Fibroblast of mammary gland (primary cell): ENCODE results near the gene NFKBIE.
A peak's percentile ranks its signal among the peaks of the same experiment; 100 is the strongest.

Experiments used
- DNase-seq: peaks from one replicate; pipeline ENCODE4 v3.0.0-alpha.2; 2010; ENCODE audit warnings: low read depth
- H3K4me3 ChIP-seq: 2 replicates; pipeline ENCODE4 v1.5.1; 2011; ENCODE audit warnings: low read depth, mild to moderate bottlenecking, low read length, moderate library complexity; ENCODE audit not compliant: control insufficient read depth
- CTCF ChIP-seq: conservative IDR thresholded peaks from 2 replicates; pipeline ENCODE4 v1.5.1; 2011; ENCODE audit warnings: low read depth, low read length, inconsistent platforms; ENCODE audit not compliant: control insufficient read depth, insufficient read depth

The NFKBIE gene

DNA sequence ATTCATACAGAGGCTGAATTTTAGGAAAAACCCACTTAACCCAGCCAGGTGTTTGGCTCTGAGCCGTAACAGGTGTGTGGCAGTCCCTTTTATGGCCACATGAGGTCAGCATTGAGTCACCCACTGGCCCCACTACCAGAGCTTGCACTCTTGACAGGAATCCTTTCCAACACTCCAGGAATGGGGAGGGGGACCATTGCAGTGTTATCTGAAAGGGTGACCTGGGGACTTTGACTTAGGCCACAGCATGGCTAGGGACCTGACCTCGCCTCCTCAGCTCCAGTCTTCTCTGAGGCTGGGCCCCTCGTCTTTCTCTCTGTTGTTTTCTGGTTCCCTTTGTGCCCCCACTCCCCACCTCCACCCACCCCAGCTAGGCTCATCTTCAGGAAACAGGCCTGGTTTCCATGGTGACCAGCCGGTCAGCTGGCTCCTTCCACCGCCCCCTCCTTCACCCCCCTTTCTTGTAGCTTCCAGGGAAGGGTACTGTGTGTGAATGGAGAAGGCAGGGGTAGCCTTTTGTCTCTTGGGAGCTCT lies 2.8 kb upstream of the NFKBIE start:
- no peak overlapping the region for H3K4me3 ChIP-seq
- peak; percentile 98 for TF ChIP-seq CTCF
- DNase-seq, result peak; percentile 50

GRCh38 chr6:44267252-44267651 lies 1.9 kb upstream of the NFKBIE start:
- H3K4me3 ChIP-seq, result no peak overlapping the region
- no peak for TF ChIP-seq CTCF
- no peak for DNase-seq

- H3K4me3 ChIP-seq, result no peak overlapping the region
- TF ChIP-seq CTCF, result no peak
- DNase-seq, result no peak
Observed at GRCh38 chr6:44266347-44266746, 996 bp upstream of the NFKBIE start.

DNA sequence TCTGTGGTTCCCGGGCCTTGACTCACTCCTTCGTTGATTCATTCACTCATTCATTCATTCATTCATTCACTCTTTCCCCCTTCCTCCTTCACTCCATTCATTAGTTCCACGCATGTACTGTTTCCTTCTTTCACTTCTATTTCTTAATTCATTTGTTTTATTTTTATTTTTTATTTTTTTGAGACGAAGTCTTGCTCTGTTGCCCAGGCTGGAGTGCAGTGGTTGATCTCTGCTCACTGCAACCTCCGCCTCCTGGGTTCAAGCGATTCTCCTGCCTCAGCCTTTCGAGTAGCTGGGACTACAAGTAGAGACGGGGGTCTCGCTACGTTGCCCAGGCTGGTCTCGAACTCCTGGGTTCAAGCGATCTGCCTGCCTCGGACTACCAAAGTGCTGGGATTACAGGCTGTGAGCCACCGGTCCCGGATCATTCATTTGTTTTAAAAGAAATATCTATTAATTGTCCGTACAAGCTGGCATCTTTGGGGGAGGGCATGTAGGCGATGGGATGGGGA lies 427 bp upstream of the NFKBIE start:
- DNase-seq, result no peak
- H3K4me3 ChIP-seq, result no peak overlapping the region
- no peak for TF ChIP-seq CTCF

- no peak for DNase-seq
- peak overlapping the region; percentile 71 for H3K4me3 ChIP-seq
- no peak for TF ChIP-seq CTCF
Observed at GRCh38 chr6:44264154-44265006, 971 bp downstream of the NFKBIE start.

- TF ChIP-seq CTCF, result no peak
- DNase-seq, result no peak
- peak overlapping the region; percentile 71 for H3K4me3 ChIP-seq
Observed at GRCh38 chr6:44263354-44264100, 1.8 kb downstream of the NFKBIE start.
